Activated T-cell treated with anti-CD3 and anti-CD28 coated beads, Interleukin-2, amount 50 U/mL, for 24 hours (primary cell): ENCODE results near the gene PFKM.

Source experiments
- DNase-seq: peaks from one replicate; pipeline ENCODE4 v3.0.0-alpha.2; 2020
- H3K27ac Mint-ChIP-seq: 2 replicates; pipeline ENCODE4 v1.8.0; 2020; ENCODE audit warnings: mild to moderate bottlenecking, mixed read lengths
- H3K27me3 Mint-ChIP-seq: 2 replicates; pipeline ENCODE4 v1.8.0; 2020; ENCODE audit warnings: mixed read lengths
- H3K36me3 Mint-ChIP-seq: 2 replicates; pipeline ENCODE4 v1.8.0; 2020; ENCODE audit warnings: low read depth, mixed read lengths
- H3K4me1 Mint-ChIP-seq: 2 replicates; pipeline ENCODE4 v1.8.0; 2020; ENCODE audit warnings: low read depth, mixed read lengths
- H3K4me3 Mint-ChIP-seq: 2 replicates; pipeline ENCODE4 v1.8.0; 2020; ENCODE audit warnings: mild to moderate bottlenecking, moderate library complexity, mixed read lengths
- H3K9me3 Mint-ChIP-seq: 2 replicates; pipeline ENCODE4 v1.8.0; 2020; ENCODE audit warnings: mixed read lengths

PFKM gene

DNA sequence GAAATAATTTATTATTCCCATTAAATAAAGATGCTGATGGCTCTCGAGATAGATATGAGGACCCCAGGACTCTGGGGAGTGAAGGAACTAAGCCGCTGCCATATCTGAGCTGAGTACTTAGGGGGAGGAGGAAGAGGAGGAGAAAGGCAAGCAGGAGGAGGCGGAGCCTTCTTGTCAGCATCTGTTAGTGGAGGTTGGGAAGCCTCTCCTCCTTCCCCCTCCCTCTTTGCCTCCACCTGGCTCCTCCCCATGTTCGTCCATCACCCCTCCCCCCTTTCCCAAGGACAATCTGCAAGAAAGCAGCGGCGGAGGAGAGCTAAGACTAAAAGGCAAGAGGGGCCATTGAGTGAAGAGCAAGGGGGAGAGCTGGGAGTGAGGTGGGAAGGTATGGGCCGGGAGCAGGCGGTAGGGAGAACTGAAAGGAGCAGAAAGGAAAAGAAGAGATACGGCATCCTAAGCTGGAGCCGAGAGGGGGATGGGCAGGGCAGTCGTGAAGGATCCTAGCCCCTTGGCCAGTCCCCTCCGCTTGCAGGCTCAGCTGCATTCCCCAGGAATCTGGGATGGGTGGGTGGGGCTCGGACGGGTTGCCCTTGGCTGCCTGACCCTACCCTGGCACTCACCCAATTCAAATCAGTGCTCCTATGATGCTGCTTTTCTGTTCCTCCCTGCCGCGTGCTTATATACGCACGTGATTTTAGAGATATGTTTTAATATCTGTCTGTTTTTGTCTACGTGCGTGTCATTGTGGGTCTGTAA, at the start of gene PFKM:
PFKM (plus strand) TSS at position 287 of the 756 bp plus-strand sequence. CDS start 3,411 bp downstream, outside the sequence.
- peak; percentile 75 for DNase-seq
- Mint-ChIP-seq H3K36me3 (peaks cover 33% of the 10 kb centered on the region), H3K27me3 (peaks cover 10% of the 10 kb centered on the region), H3K4me1 (peaks cover 20% of the 10 kb centered on the region), H3K4me3 (peak within 1 kb of the TSS; percentile 92), H3K9me3 (no peaks in the 10 kb centered on the region), H3K27ac (peak within 1 kb of the TSS; percentile 83)

- Mint-ChIP-seq H3K9me3 (no peaks in the 10 kb centered on the region), H3K4me3 (no peak overlapping the region), H3K27ac (no peak overlapping the region), H3K27me3 (no peaks in the 10 kb centered on the region), H3K36me3 (peaks cover 94% of the 10 kb centered on the region), H3K4me1 (peaks cover 8% of the 10 kb centered on the region)
- no peak for DNase-seq
These were observed 49.1 kb upstream of the PFKM start for GRCh38 chr12:48070033-48070432.

GRCh38 chr12:48070731-48071130, 48.4 kb upstream of the PFKM start:
- Mint-ChIP-seq H3K27ac (no peak overlapping the region), H3K9me3 (no peaks in the 10 kb centered on the region), H3K36me3 (peaks cover 92% of the 10 kb centered on the region), H3K27me3 (no peaks in the 10 kb centered on the region), H3K4me1 (peaks cover 8% of the 10 kb centered on the region), H3K4me3 (no peak overlapping the region)
- no peak for DNase-seq

GRCh38 chr12:48071808-48072207, 47.4 kb upstream of the PFKM start:
- Mint-ChIP-seq H3K27ac (no peak overlapping the region), H3K9me3 (no peaks in the 10 kb centered on the region), H3K27me3 (no peaks in the 10 kb centered on the region), H3K4me3 (no peak overlapping the region), H3K4me1 (peaks cover 8% of the 10 kb centered on the region), H3K36me3 (peaks cover 84% of the 10 kb centered on the region)
- DNase-seq, result no peak

GRCh38 chr12:48072266-48072665, 46.9 kb upstream of the PFKM start:
- peaks cover 5% of the 10 kb centered on the region for H3K4me1 Mint-ChIP-seq

GRCh38 chr12:48074266-48074665, 44.9 kb upstream of the PFKM start:
- DNase-seq, result no peak
- no peak overlapping the region for H3K4me3 Mint-ChIP-seq
- peaks cover under 1% of the 10 kb centered on the region for H3K4me1 Mint-ChIP-seq
- no peak overlapping the region for H3K27ac Mint-ChIP-seq
- H3K27me3 Mint-ChIP-seq, result no peaks in the 10 kb centered on the region
- no peaks in the 10 kb centered on the region for H3K9me3 Mint-ChIP-seq
- peaks cover 83% of the 10 kb centered on the region for H3K36me3 Mint-ChIP-seq

More at GRCh38 chr12:48072266-48072665, 46.9 kb upstream of the PFKM start:
- Mint-ChIP-seq H3K36me3 (peaks cover 84% of the 10 kb centered on the region), H3K27ac (no peak overlapping the region), H3K4me3 (no peak overlapping the region), H3K27me3 (no peaks in the 10 kb centered on the region), H3K9me3 (no peaks in the 10 kb centered on the region)
- no peak for DNase-seq

DNA sequence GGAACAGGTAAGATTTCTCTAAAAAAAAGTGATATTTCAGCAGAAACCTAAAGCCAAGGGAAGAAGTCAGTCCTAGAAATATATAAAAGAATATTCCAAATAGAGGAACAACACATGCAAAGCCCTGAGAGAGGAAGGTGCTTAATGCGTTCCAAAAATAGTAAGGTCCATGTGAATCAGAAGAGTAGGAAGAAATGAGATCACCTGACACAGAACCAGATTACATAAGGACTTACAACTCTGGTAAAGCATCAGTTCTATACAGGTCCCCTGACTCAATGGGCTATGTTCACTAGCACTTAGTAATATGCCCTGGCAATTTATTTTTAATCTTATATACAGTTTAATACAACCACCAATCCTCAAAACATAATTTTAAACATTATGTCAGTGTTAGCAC, 43.3 kb upstream of the PFKM start:
- DNase-seq, result no peak
- no peak overlapping the region for H3K27ac Mint-ChIP-seq

DNA sequence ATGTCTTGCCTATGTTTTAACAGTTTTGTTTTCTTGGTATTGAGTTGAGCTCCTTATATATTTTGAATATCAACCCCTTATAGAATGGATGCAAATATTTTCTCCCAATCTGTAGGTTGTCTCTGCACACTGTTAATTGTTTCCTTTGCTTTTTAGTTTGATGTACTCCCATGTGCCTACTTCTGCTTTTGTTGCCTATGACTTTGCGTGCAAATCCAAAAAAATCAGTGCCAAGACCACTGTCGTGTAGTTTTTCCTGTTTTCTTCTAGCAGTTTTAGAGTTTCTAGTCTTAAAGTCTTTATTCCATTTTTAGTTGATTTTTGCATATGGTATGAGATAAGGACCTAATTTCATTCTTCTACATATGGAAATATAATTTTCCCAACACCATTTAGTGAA, 42.1 kb upstream of the PFKM start:
- Mint-ChIP-seq H3K36me3 (peaks cover 79% of the 10 kb centered on the region), H3K27me3 (no peaks in the 10 kb centered on the region), H3K4me1 (no peaks in the 10 kb centered on the region), H3K9me3 (no peaks in the 10 kb centered on the region), H3K27ac (no peak overlapping the region), H3K4me3 (no peak overlapping the region)
- no peak for DNase-seq

More for the DNA sequence above, 43.3 kb upstream of the PFKM start:
- no peaks in the 10 kb centered on the region for H3K4me1 Mint-ChIP-seq
- H3K9me3 Mint-ChIP-seq, result no peaks in the 10 kb centered on the region
- no peaks in the 10 kb centered on the region for H3K27me3 Mint-ChIP-seq
- no peak overlapping the region for H3K4me3 Mint-ChIP-seq
- H3K36me3 Mint-ChIP-seq, result peaks cover 80% of the 10 kb centered on the region

- Mint-ChIP-seq H3K9me3 (no peaks in the 10 kb centered on the region), H3K4me3 (no peak overlapping the region), H3K4me1 (no peaks in the 10 kb centered on the region), H3K27ac (no peak overlapping the region), H3K27me3 (no peaks in the 10 kb centered on the region), H3K36me3 (peaks cover 82% of the 10 kb centered on the region)
- DNase-seq, result no peak
These were observed 40.3 kb upstream of the PFKM start for GRCh38 chr12:48078901-48079300.

GRCh38 chr12:48080285-48080684, 38.9 kb upstream of the PFKM start:
- no peak overlapping the region for H3K4me3 Mint-ChIP-seq
- no peaks in the 10 kb centered on the region for H3K4me1 Mint-ChIP-seq
- H3K36me3 Mint-ChIP-seq, result peaks cover 84% of the 10 kb centered on the region
- H3K9me3 Mint-ChIP-seq, result no peaks in the 10 kb centered on the region
- no peak for DNase-seq
- H3K27me3 Mint-ChIP-seq, result no peaks in the 10 kb centered on the region
- H3K27ac Mint-ChIP-seq, result no peak overlapping the region

DNA sequence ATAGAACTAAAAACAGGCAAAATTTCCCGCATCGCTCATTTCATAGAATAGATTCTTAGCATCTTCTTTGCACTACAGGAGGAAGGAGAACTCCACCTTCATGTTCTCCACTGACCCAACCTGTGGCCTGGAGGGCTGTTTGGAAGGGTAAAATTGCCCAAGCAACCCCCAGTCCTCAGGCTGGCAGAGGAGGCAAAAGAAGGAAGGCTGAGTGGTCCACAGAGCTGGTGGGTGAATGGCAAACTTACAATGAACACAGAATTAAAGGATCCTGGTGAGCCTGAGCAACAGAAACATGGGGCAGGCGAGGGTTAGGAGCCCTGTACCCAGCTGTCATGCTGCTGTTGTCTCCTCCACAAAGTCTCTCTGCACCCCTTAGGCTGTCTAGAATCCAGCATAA, 38.3 kb upstream of the PFKM start:
- no peak for DNase-seq

GRCh38 chr12:48084066-48084465, 35.1 kb upstream of the PFKM start:
- Mint-ChIP-seq H3K27me3 (no peaks in the 10 kb centered on the region), H3K4me1 (no peaks in the 10 kb centered on the region), H3K27ac (no peak overlapping the region), H3K9me3 (no peaks in the 10 kb centered on the region), H3K4me3 (no peak overlapping the region), H3K36me3 (peaks cover 91% of the 10 kb centered on the region)
- no peak for DNase-seq

More for the DNA sequence above, 38.3 kb upstream of the PFKM start:
- no peak overlapping the region for H3K27ac Mint-ChIP-seq
- H3K9me3 Mint-ChIP-seq, result no peaks in the 10 kb centered on the region
- no peak overlapping the region for H3K4me3 Mint-ChIP-seq
- peaks cover 84% of the 10 kb centered on the region for H3K36me3 Mint-ChIP-seq
- H3K27me3 Mint-ChIP-seq, result no peaks in the 10 kb centered on the region
- H3K4me1 Mint-ChIP-seq, result no peaks in the 10 kb centered on the region

GRCh38 chr12:48084841-48085460, 34.2 kb upstream of the PFKM start:
- H3K27me3 Mint-ChIP-seq, result no peaks in the 10 kb centered on the region
- peaks cover 92% of the 10 kb centered on the region for H3K36me3 Mint-ChIP-seq
- H3K4me1 Mint-ChIP-seq, result no peaks in the 10 kb centered on the region
- no peak for DNase-seq
- H3K27ac Mint-ChIP-seq, result peak overlapping the region; percentile 3
- H3K9me3 Mint-ChIP-seq, result no peaks in the 10 kb centered on the region
- H3K4me3 Mint-ChIP-seq, result no peak overlapping the region

GRCh38 chr12:48086327-48086726, 32.8 kb upstream of the PFKM start:
- Mint-ChIP-seq H3K27me3 (no peaks in the 10 kb centered on the region), H3K4me1 (no peaks in the 10 kb centered on the region), H3K27ac (no peak overlapping the region), H3K4me3 (no peak overlapping the region), H3K9me3 (no peaks in the 10 kb centered on the region), H3K36me3 (peaks cover 92% of the 10 kb centered on the region)
- no peak for DNase-seq

DNA sequence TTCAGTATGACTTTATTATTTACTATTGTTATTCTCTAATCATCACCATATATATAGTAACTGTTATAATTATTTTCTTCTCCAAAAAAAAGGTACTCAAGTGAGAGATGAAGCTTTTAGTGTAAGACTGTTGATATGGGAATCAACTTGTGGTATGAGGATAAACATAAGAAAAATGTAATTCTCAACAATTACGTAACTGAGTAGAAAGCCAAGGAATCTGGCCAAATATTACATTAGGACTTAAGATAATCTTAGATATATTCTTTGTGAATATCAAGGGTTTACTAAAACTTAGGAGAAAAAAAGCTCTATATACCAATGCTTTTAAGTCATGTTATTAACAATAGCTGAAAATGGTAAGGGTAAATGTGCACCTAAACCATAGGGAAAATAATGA, 26.6 kb upstream of the PFKM start:
- no peaks in the 10 kb centered on the region for H3K27me3 Mint-ChIP-seq
- no peak overlapping the region for H3K27ac Mint-ChIP-seq
- peaks cover 2% of the 10 kb centered on the region for H3K4me1 Mint-ChIP-seq
- DNase-seq, result no peak
- no peaks in the 10 kb centered on the region for H3K9me3 Mint-ChIP-seq
- peaks cover 83% of the 10 kb centered on the region for H3K36me3 Mint-ChIP-seq
- no peak overlapping the region for H3K4me3 Mint-ChIP-seq
